HCT116 (cell line): ENCODE data around the gene RRAD. TPM values are rescaled to one million over a fixed set of nuclear protein-coding genes. Genes with fewer than 3 reads are reported as not detected.

ENCODE experiments used
- ATAC-seq: fragments of 200-7000 bp; cut with Tn5 transposase; 2 replicates; pipeline ENCODE4 v1.9.1; 2020; ENCODE audit warnings: mild to moderate bottlenecking, moderate library complexity
- BruUV-seq: library from RNA; stranded (reverse); fragments of 400-500 nt; replicated peaks from 2 replicates; lab custom pipeline; 2021; lab: Mats Ljungman, UMichigan
- CTCF ChIA-PET: fragments of 300-600 bp; sonication (Branson Sonifier 250); formaldehyde crosslinking; loops from one replicate; lab custom pipeline; 2021; ENCODE audit warnings: antibody characterized with exemption; lab: Charles Lee
- POLR2A ChIA-PET: fragments of 300-600, 350-600 bp; sonication (Branson Sonifier 250); formaldehyde crosslinking; loops from one replicate; lab custom pipeline; 2021; ENCODE audit warnings: antibody characterized with exemption; lab: Charles Lee
- RAD21 ChIA-PET, 2 experiments: fragments of 300-600 bp; sonication (Branson Sonifier 250); formaldehyde crosslinking; loops; one replicate each; lab custom pipeline; 2023; ENCODE audit warnings: low total read pairs in 2 of 2; ENCODE audit not compliant: uncharacterized antibody in 2 of 2, unreplicated experiment in 2 of 2, low non-redundant PET in 1 of 2; lab: Charles Lee
- DNase-seq: peaks from one replicate; pipeline ENCODE4 v3.0.0-alpha.2; 2010; ENCODE audit warnings: low read depth, low spot score
- H2AFZ ChIP-seq: fragments of 200-600 bp; shearing (Covaris generic), sonication (generic); 2 replicates; pipeline ENCODE4 v1.6.1; 2017; ENCODE audit warnings: low read depth, mixed run types, mixed read lengths, antibody characterized with exemption, low read length; ENCODE audit not compliant: poor library complexity, severe bottlenecking
- H3K27ac ChIP-seq: 2 replicates; pipeline ENCODE4 v1.5.1; 2012; ENCODE audit warnings: low read depth, low read length
- H3K27me3 ChIP-seq: fragments of 200-600 bp; sonication (generic); 2 replicates; pipeline ENCODE4 v1.6.1; 2016; ENCODE audit warnings: mixed run types, low read length, mixed read lengths; ENCODE audit not compliant: insufficient read depth
- H3K36me3 ChIP-seq, 2 experiments: fragments of 200-500 bp in 1 of 2; fragments of 200-600 bp in 1 of 2; sonication (Bioruptor generic) in 1 of 2; sonication (generic) in 1 of 2; 2 replicates each; pipeline versions ENCODE4 v1.5.1 to v1.6.1; 2014 to 2016; ENCODE audit warnings: low read length in 2 of 2, inconsistent platforms in 1 of 2, mixed read lengths in 1 of 2, mixed run types in 1 of 2; ENCODE audit not compliant: insufficient read depth in 2 of 2, control insufficient read depth in 1 of 2
- H3K4me1 ChIP-seq, 2 experiments: fragments of 200-600 bp in 1 of 2; sonication (generic) in 1 of 2; 2 replicates each; pipeline versions ENCODE4 v1.5.1 to v1.6.1; 2012 to 2017; ENCODE audit warnings: low read length in 2 of 2, inconsistent platforms in 1 of 2, mild to moderate bottlenecking in 1 of 2, mixed read lengths in 1 of 2, mixed run types in 1 of 2, moderate library complexity in 1 of 2; ENCODE audit not compliant: insufficient read depth in 2 of 2, control insufficient read depth in 1 of 2
- H3K4me2 ChIP-seq: fragments of 200-600 bp; sonication (generic); 2 replicates; pipeline ENCODE4 v1.6.1; 2017; ENCODE audit warnings: mixed run types, low read length, mixed read lengths
- H3K4me3 ChIP-seq, 2 experiments: fragments of 200-600 bp in 1 of 2; sonication (generic) in 1 of 2; replicated peaks in 1 of 2; 2 replicates each; pipeline ENCODE4 v1.5.1; 2011 to 2016; ENCODE audit warnings: low read length in 2 of 2, control low read depth in 1 of 2, low read depth in 1 of 2, mild to moderate bottlenecking in 1 of 2, mixed read lengths in 1 of 2, mixed run types in 1 of 2
- H3K79me2 ChIP-seq: fragments of 200-600 bp; sonication (generic); 2 replicates; pipeline ENCODE4 v1.6.1; 2017; ENCODE audit warnings: mild to moderate bottlenecking, mixed run types, low read length, moderate library complexity, mixed read lengths; ENCODE audit not compliant: insufficient read depth
- H3K9ac ChIP-seq: fragments of 200-600 bp; sonication (generic); 2 replicates; pipeline ENCODE4 v1.6.1; 2016; ENCODE audit warnings: low read length, mixed read lengths
- H3K9me2 ChIP-seq: fragments of 200-600 bp; sonication (generic), shearing (Covaris generic); 2 replicates; pipeline ENCODE4 v1.6.1; 2017; ENCODE audit warnings: mixed run types, mild to moderate bottlenecking, moderate library complexity; ENCODE audit not compliant: insufficient read depth
- H3K9me3 ChIP-seq, 2 experiments: fragments of 200-500 bp in 1 of 2; fragments of 200-600 bp in 1 of 2; sonication (Bioruptor generic) in 1 of 2; sonication (generic) in 1 of 2; 2 replicates each; pipeline ENCODE4 v1.6.1; 2014 to 2017; ENCODE audit warnings: low read length in 2 of 2, mixed read lengths in 2 of 2, inconsistent platforms in 1 of 2, low read depth in 1 of 2, mild to moderate bottlenecking in 1 of 2, mixed run types in 1 of 2, moderate library complexity in 1 of 2; ENCODE audit not compliant: control insufficient read depth in 1 of 2, insufficient read depth in 1 of 2
- H4K20me1 ChIP-seq: fragments of 200-600 bp; sonication (generic), shearing (Covaris generic); 2 replicates; pipeline ENCODE4 v1.6.1; 2017; ENCODE audit warnings: mixed run types, mild to moderate bottlenecking, moderate library complexity; ENCODE audit not compliant: insufficient read depth
- CBX3 ChIP-seq: IDR thresholded peaks from 2 replicates; pipeline ENCODE4 v1.6.1; 2012; ENCODE audit warnings: low read depth
- CEBPB ChIP-seq: IDR thresholded peaks from 2 replicates; pipeline ENCODE4 v1.6.1; 2012; ENCODE audit warnings: low read depth
- CTCF ChIP-seq, 3 experiments: fragments of 200-600 bp in 1 of 3; sonication (generic) in 1 of 3; IDR thresholded peaks in 2 of 3; conservative IDR thresholded peaks in 1 of 3; 2 replicates each; pipeline ENCODE4 v1.5.1; 2012 to 2017; ENCODE audit warnings: low read depth in 2 of 3, low read length in 2 of 3, antibody characterized with exemption in 1 of 3, borderline replicate concordance in 1 of 3, control low read depth in 1 of 3, mild to moderate bottlenecking in 1 of 3, mixed read lengths in 1 of 3, mixed run types in 1 of 3, moderate library complexity in 1 of 3; ENCODE audit not compliant: insufficient read depth in 1 of 3
- ELF1 ChIP-seq: IDR thresholded peaks from 2 replicates; pipeline ENCODE4 v1.6.1; 2012; ENCODE audit warnings: low read depth, borderline replicate concordance
- FOSL1 ChIP-seq: IDR thresholded peaks from 2 replicates; pipeline ENCODE4 v1.6.1; 2012; ENCODE audit warnings: low read depth
- MAX ChIP-seq: IDR thresholded peaks from 2 replicates; pipeline ENCODE4 v1.6.1; 2012
- POLR2A ChIP-seq: IDR thresholded peaks from 2 replicates; pipeline ENCODE4 v1.7.0; 2011; ENCODE audit warnings: borderline replicate concordance; ENCODE audit not compliant: insufficient read depth, insufficient read length; ENCODE audit errors: extremely low read depth
- POLR2AphosphoS5 ChIP-seq: IDR thresholded peaks from 2 replicates; pipeline ENCODE4 v1.6.1; 2011; ENCODE audit warnings: mild to moderate bottlenecking, low read depth, low read length, moderate library complexity
- YY1 ChIP-seq: IDR thresholded peaks from 2 replicates; pipeline ENCODE4 v1.6.1; 2011; ENCODE audit warnings: low read length, low read depth, moderate library complexity, mild to moderate bottlenecking; ENCODE audit not compliant: insufficient replicate concordance; ENCODE audit errors: extremely low read depth
- ZFX ChIP-seq: fragments of 450-650 bp; IDR thresholded peaks from 2 replicates; pipeline ENCODE4 v1.6.1; 2017
- intact Hi-C: fragments of 100-400 bp; cut with micrococcal nuclease; formaldehyde crosslinking; loops from 2 replicates; pipeline ENCODE4 v1.10.0; 2022
- total RNA-seq: library from RNA; stranded (reverse); gene quantifications from one replicate; pipeline ENCODE4 v1.2.1, GENCODE V29; 2021; ENCODE audit not compliant: unreplicated experiment
- TF ChIP-seq, protein P1 (sequence below): IDR thresholded peaks from 2 replicates; pipeline ENCODE4 v1.6.1; 2012

The RRAD gene
- total RNA-seq, 1 experiment from 2014 or later = 2.2 TPM

DNA sequence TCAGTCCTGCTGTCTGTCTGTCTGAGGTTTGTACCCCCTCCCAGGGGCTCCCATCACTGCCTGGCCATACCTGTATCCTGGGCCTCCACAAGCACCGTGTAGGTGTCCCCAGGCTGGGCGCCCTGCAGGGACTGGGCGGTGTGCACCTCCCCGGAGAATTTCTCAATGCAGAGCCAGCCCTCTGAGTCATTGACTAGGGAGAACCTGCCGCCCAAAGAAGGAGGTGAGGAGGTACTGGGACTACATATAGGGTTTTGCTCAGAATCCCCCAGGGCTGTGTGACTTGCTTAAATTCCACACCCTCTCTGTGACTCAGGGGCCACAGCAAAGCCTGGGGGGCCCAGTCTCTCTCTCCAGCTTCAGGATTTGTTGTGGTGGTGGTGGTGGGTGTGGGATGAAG is 14.2 kb downstream of the RRAD start:
- H3K27ac ChIP-seq = no peak overlapping the region
- peaks cover 0 to 13% of the 10 kb centered on the region in 2 experiments; a peak in 3 of 4 replicates for H3K4me1 ChIP-seq
- intact Hi-C loops = no loop called here
- no peaks in the 10 kb centered on the region for H3K36me3 ChIP-seq
- no peak overlapping the region for H3K4me3 ChIP-seq
- H2AFZ ChIP-seq = no peak overlapping the region
- H3K79me2 ChIP-seq = no peaks in the 10 kb centered on the region
- H3K9me2 ChIP-seq = no peaks in the 10 kb centered on the region
- no TSS peak for BruUV-seq
- H3K27me3 ChIP-seq = no peaks in the 10 kb centered on the region
- 0 out of 2 replicates have a peak, but pooled peaks have one; percentile 13 for ATAC-seq
- ChIA-PET POLR2A (no interaction called here), RAD21 (interaction anchor here in 1 of 2 experiments (0.8 kb wide), 1 partner anchor 462 kb away, joined by 3 read pairs; no protein-coding TSS in a partner anchor), CTCF (interaction anchor here (1.8 to 2.2 kb wide), 3 partner anchors 16 to 50 kb away, joined by 5 to 10 read pairs (median 9); partner anchors contain the start of gene CES3)
- H3K9me3 ChIP-seq = no peaks in the 10 kb centered on the region
- no peaks in the 10 kb centered on the region for H4K20me1 ChIP-seq
- no peak overlapping the region for H3K9ac ChIP-seq
- TF ChIP-seq ELF1 (no peak), MAX (no peak), POLR2AphosphoS5 (no peak), CBX3 (no peak), ZFX (no peak), CTCF (IDR thresholded peaks at IDR 0.05 in 2 of 3, conservative IDR thresholded peaks at IDR 0.05 in 1 of 3; ENCODE audit: borderline replicate concordance in 1 of 3, insufficient read depth in 1 of 3, low read depth in 2 of 3, low read length in 2 of 3) (no peak), FOSL1 (no peak), POLR2A (no peak), CEBPB (no peak), YY1 (no peak)
- TF ChIP-seq, protein P1, sequence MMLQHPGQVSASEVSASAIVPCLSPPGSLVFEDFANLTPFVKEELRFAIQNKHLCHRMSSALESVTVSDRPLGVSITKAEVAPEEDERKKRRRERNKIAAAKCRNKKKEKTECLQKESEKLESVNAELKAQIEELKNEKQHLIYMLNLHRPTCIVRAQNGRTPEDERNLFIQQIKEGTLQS = no peak
- H3K4me2 ChIP-seq = peak overlapping the region; percentile 28; the same call in 1 of the 2 replicates
- no peak for DNase-seq
